NCI-H446 (cell line): ENCODE results near the gene CABLES1.

Experiments
- DNase-seq, 2 experiments: peaks; one replicate each; lab custom pipeline; 2025; lab: John Stamatoyannopoulos, UW

CABLES1 gene

DNA sequence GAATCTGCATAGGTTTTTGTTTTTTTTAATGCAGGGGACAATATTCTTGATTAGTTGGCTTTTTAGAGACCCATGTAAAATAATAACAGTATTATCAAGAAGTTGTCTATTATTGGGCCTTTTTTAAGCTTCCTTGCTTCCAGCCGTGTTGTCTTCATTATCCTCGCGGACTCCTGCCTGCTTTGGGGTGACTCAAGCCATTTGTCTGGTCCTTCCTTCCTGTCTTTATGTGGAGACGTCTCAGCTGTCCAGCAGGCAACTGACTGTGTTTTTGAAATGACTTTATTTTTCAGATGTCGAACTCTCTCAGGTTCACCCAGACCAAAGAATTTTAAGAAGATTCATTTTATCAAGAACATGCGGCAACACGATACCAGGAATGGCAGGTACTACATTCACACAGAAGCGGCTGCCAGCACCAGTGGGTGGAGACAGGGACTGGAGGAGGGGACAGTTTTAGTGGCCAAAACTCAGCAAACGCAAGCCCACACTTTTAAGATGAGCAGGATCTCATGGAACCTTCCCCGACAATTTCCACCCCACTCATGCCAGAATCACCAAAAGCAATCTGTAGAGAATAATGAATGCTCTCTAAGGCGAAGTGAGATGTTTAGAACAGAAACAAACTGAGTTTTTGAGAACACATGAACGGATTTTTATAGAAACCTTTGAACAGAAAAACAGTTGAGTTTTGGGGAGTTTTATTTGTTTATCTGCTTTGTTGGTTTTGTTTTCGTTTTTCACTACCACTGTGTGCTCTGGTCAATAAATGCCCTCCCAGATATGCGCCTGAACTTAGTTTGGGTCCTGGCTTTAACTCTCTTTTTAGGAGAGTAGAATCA lies 59.1 kb downstream of the CABLES1 start:
- DNase-seq: no peak

- DNase-seq: no peak
Observed at GRCh38 chr18:23194997-23195957, 60.0 kb downstream of the CABLES1 start.

GRCh38 chr18:23196119-23197007 lies 61.1 kb downstream of the CABLES1 start:
- no peak for DNase-seq

GRCh38 chr18:23198217-23198845 lies 63.0 kb downstream of the CABLES1 start:
- no peak for DNase-seq

DNA sequence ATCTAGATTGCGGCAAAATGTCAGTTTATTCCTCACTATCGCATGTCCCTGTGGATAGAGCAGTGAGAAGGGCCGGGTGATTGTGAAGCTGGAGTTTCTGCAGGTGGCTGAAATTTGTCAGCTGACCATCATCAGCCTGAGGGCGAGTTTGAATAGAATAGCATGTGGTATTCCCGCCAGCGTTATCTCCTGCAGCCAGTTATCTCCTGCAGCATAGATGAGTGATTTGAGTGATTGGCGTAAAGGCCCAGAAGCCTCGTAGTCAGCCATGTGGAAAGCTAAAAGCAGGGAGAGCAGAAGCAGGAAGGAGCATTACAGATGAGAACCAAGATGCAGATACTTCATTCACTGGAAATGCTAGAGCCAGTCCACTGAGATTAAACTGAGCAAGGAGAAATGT lies 65.5 kb downstream of the CABLES1 start:
- DNase-seq: no peak

DNA sequence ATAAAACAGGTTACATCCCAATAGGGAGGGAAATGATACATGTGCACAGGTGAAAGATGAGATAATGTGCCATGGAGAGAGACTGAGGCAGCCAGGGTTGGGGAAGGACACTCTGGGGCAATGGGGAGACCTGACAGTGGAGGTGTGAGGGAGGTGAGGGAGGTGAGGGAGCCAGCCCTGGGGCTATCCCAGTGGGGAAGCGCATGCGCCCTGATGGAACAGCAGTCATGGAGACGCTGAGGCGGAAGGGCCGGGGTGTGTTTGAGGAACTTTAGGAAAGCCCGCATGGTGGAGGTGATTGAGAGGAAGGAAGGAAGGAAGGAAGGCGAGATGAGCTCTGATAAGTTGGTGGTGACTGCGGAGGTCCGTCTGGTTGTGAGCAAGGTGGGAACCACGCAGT lies 66.5 kb downstream of the CABLES1 start:
- no peak for DNase-seq

- DNase-seq: no peak
Observed at GRCh38 chr18:23203891-23204432, 68.7 kb downstream of the CABLES1 start.

- no peak for DNase-seq
Observed at GRCh38 chr18:23204589-23205235, 69.4 kb downstream of the CABLES1 start.

GRCh38 chr18:23205980-23206379 lies 70.7 kb downstream of the CABLES1 start:
- no peak for DNase-seq

GRCh38 chr18:23207191-23207955 lies 72.1 kb downstream of the CABLES1 start:
- no peak for DNase-seq

DNA sequence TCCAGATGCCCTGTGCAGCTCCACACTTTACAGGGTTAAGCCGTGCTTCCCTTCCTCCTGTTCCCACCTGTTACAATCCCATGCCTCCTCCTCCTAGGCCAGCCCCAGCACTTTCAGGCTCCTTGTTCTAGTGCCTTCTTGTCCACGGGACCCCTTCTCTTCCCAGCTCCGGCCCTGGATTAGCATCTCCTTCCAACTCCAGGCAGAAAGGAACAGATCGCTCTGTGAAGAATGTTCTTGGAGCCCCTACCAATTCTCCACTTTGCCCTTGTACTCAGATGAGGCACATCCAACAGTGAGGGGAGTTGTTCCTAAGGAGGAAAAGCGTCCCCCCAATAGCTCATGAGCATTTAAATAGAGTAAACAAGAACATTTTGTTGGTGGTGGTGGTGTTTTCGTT lies 72.7 kb downstream of the CABLES1 start:
- DNase-seq: no peak

DNA sequence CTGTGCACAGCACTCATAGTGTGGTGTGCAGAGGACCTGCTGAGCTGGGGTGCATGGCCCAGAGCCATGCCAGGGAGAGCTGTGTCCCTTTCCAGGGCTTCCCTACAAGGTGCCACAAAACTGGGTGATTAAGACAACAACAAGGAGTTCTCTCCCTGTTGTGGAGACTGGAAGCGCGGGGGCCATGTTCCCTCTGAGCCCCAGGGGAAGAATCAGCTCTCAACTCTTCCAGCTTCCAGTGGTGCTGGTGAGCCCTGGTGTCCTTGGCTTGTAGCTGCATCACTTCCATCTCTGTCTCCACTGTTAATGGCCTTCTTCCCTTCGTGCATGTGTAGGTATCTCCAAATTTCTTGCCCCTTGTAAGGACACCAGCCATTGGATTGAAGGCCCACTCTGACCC lies 73.3 kb downstream of the CABLES1 start:
- no peak for DNase-seq

DNA sequence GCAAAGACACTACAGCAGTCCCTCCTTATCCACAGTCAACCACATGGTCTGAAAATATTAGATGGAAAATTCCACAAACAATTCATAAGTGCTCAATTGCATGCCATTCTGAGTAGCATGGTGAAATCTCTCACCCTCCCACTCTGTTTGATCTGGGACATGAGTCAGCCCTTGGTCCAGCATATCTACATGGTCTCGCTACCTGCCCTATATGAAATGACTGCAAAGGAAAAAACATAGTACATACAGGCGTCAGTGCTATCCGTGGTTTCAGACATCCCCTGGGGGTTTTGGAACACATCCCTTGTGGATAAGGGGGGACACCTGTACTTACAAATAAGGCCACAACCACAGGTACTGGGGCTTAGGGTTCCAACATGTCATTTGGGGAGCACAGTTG lies 73.7 kb downstream of the CABLES1 start:
- DNase-seq: no peak

- no peak for DNase-seq
Observed at GRCh38 chr18:23209796-23210195, 74.5 kb downstream of the CABLES1 start.

DNA sequence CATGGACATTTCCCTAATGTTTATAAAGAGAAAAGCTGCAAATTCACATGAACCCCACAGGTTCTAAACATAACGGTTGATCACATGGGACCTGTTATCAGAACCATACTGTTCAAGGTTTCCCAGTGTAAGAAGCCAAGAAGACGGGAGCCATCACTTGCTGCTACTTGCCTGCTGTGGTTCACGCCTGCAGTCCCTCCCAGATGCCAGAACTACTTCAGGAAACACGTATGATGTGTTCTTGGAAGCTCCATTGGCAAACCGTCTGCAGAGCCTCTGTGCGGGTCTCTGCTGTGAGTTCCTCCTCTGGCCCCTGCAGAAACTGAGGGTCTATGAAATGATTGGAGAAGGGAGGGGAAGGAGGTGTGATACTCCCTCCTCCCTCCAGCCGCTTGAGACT lies 75.2 kb downstream of the CABLES1 start:
- no peak for DNase-seq

- no peak for DNase-seq
Observed at GRCh38 chr18:23211146-23211545, 75.9 kb downstream of the CABLES1 start.

- no peak for DNase-seq
Observed at GRCh38 chr18:23212161-23212560, 76.9 kb downstream of the CABLES1 start.

- DNase-seq: no peak
Observed at GRCh38 chr18:23213200-23213599, 77.9 kb downstream of the CABLES1 start.

DNA sequence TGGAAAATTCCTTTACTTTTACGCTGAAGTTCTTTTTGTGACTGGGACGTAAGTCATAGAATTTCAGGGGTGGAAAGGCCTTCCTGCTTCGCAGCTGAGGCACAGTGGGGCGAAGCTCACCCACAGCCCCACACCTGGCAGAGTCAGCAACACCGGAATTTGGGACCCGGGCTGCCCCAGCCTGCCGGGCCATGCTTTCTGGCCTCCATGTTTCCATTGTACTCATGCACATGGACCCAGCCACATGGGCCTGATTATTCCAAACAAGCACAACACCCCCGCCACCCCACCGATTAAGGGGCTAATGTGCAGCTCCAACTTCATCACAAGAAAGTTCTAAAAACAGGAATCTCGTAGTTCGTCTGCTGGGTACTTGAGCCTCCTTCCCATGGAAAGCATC lies 82.5 kb downstream of the CABLES1 start:
- no peak for DNase-seq

GRCh38 chr18:23220355-23220754 lies 85.1 kb downstream of the CABLES1 start:
- no peak for DNase-seq
